DMS 273 (cell line): Measurements from ENCODE around the gene SPDEF.

Experiments used
- DNase-seq: peaks from one replicate; lab custom pipeline; 2025; ENCODE audit not compliant: unreplicated experiment; lab: John Stamatoyannopoulos, UW

The SPDEF gene

GRCh38 chr6:34583861-34584604 is 27.9 kb upstream of the SPDEF start:
- no peak for DNase-seq

DNA sequence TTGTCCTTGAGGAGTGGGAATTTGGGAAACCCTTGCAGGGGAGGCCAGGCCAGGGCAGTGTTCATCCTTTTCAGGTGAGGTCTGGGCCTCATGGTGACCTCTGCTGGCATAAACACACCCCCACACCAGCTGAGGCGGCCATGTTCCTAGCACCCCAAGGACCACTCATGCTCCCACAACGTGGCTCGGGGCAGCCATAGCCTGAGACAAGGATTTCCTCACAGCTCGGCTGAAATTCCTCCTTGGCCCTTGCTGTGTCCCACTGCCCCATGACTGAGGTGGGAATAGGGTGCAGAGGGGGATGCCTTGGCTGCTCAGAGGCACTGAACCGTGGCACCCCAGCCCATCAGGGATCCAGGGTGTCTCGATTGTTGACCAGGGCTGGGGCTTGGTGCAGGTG is 27.3 kb upstream of the SPDEF start:
- DNase-seq = no peak

- DNase-seq = no peak
Observed at GRCh38 chr6:34581561-34581920, 25.4 kb upstream of the SPDEF start.

- no peak for DNase-seq
Observed at GRCh38 chr6:34580707-34581560, 24.8 kb upstream of the SPDEF start.

- DNase-seq = no peak
Observed at GRCh38 chr6:34578445-34579262, 22.5 kb upstream of the SPDEF start.

- DNase-seq = peak; percentile 37
Observed at GRCh38 chr6:34576286-34576955, 20.3 kb upstream of the SPDEF start.

DNA sequence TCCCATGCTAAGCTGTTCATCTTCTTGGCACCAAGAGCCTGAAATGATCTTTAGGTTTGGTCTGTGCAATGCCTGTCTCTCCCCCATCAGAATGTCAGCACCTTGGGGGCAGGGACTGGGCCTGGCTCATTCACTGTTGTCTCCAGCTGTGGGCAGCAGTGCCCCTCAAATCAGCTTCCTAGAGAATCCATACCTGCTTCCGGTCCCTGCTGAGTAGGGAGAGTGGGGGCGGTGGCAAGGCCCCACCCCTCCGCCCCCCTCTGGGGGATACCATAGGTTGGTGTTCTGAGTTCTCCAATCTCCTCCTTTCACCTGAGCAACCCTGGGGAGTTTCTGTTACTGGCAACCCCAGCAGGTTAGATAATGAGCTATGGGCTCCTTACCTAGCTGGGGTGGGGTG is 19.2 kb upstream of the SPDEF start:
- peak; percentile 38 for DNase-seq

DNA sequence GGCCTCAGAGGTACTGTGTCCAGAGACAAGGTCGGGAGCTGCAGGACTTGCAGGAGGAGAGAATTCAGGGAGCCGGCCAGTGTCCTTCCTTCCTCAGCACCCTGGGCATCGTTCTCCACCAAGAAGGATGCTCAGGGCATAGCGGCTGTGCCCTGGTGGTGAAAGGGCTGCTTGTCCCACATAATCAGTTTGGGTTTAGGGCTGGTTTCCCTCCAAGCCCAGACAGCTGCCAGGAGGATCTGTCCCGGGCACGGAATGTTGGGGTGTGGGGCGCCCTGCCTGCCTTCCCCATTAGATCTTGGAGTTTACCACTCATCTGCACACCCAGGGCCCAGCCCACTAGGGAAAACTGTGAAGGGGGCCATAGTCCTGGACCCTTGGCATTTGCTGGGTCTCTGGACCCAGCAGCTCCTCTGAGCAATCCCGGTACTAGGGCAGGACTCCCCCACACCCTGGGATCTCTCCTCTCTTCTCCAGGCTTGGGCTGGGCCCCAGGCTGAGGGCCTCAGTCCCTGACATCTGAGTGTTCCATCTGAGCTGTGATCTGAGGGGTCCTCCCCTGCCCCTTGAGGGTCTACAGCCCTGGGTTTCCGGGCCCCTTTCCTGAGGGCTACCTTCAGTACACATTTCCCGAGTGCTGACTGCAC is 18.6 kb upstream of the SPDEF start:
- peak; percentile 45 for DNase-seq

- no peak for DNase-seq
Observed at GRCh38 chr6:34573567-34574183, 17.5 kb upstream of the SPDEF start.

- no peak for DNase-seq
Observed at GRCh38 chr6:34572585-34572984, 16.5 kb upstream of the SPDEF start.

- no peak for DNase-seq
Observed at GRCh38 chr6:34572021-34572420, 15.9 kb upstream of the SPDEF start.

GRCh38 chr6:34571388-34571787 is 15.3 kb upstream of the SPDEF start:
- DNase-seq = no peak

DNA sequence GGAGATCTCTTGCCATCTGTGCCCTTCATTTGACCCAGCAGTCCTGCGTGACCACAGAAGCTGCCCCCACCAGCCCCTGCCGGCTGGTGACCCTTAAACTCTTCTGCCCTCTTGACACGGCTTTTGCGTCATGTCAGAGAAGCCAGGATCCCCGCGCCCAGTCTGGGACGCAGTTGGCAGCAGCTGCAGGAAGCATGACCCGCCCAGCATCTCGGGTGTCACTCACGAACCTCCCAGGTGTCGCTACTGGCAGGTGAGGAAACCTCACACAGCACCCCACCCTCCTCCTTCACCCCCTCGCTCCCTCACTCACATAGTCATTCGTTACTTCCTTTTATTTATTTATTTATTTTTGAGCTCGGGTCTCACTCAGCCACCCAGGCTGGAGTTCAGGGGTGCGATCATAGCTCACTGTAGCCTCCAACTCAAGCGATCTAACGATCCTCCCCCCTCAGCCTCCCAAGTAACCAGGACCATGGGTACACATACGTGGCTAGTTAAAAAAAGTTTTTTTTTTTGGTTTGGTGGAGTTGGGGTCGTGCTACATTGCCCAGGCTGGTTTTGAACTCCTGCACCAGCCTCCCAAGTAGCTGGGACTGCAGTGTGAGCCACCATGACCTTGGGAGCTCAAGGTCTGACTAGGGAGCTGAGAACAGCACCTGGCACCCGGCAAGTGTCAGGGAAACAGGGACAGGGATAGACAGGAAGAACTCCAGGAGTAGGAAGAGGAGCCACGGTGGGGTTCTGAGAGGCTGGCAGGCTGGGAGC is 14.1 kb upstream of the SPDEF start:
- no peak for DNase-seq

GRCh38 chr6:34569361-34569973 is 13.3 kb upstream of the SPDEF start:
- DNase-seq = no peak

DNA sequence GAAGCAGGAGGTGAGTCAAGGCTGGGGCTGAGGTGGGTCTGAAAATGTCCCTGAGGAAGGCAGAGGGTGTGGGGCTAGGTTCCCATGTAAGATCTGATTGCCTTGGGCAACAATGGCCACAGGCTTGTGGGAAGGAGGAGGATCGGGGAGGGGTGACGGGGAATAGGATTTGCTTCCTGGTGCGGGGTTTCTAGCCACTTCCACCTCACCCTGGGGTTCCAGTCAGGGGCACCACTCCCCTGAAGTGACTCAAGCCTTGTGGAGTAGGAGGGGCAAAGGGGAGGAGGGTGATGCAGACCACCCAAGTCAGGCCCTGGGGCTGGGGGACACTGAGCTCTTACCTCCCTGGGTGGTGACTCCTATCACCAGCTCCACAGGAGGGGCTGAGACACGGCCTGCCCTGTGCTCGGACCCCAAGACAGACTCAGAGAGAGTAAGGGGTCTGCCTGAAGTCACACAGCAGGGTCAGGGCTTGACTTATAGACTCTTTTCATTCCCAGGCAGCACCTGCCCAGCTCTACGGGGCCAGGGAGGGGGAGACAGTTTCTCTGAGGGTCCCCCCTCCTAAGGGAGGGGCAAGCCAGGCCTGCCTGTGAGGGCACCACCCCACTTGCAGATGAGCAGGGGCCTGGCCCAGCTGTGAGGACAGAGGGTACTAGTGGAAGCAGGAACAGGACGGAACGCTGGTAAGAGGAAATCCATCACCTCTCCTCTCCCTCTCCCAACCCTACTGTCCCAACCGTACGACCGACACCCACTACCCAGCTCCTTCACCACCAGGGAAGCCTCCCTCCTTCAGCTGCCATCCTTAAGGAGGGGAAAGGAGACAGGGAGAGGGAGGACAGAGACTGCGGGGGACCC is 12.4 kb upstream of the SPDEF start:
- DNase-seq = no peak

DNA sequence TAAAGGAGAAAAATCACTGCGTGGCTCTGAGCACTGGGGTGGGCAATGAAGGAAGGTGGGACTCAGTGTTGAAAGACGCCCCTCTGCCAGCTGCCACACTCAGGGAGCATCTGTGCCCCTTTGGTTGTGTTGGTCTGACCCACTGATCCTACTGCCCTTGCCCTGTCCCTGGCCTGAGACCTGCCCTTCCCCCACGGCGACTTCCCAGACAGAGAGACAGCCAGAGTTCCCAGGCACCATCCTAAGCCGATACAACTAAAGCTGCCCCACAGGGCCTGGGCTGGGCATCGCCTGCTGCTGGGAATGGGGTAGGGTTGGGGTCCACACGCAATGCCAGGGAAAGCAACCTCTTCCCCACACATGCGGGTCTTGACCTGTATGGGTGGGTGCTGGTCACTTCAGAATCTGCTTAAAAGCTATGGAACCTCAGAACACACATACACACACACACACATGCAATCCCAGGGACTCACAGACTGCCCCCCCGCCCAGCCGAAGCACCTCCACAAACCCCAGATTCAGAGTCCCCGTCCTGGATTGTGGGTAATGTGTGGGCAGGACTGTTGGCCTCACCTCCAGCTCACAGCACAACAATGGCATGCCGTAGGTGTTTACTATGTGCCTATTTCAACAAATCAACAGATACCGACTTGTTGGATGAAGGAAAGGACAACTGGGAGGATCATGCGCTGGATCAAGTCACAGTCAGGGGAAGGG is 10.9 kb upstream of the SPDEF start:
- DNase-seq = no peak

DNA sequence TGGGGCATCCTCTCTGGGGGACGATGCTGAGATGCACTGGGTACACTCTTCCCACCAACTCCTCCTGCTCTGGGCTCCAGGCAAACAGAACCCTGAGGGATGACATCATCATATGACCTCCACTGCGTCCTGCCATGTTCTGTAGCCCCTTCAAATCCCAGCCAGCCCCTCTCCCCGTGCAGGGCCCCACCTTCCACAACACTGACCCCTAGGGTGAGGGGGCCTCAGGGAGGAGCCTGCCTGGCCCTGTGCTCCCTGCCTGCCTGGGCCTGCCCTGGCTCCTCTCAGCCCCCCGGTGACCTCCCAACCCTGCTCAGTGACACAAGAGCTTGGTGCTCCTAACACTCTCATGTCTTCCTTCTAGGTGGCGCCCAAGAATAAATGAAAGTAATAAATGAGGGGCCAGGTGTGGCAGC is 9.6 kb upstream of the SPDEF start:
- DNase-seq = no peak
